HepG2 (cell line): ENCODE measurements around the gene ADM5. TPM values are rescaled to one million over a fixed set of nuclear protein-coding genes. Genes with fewer than 3 reads are reported as not detected.

Experiments
- CREBL2 ChIP-seq: sonication (generic); formaldehyde crosslinking; IDR thresholded peaks from 2 replicates; pipeline ENCODE4 v1.8.1; 2023; ENCODE audit warnings: missing genetic modification reagents, mild to moderate bottlenecking, borderline replicate concordance
- CTCF ChIP-seq: sonication (generic); formaldehyde crosslinking; IDR thresholded peaks from 2 replicates; pipeline ENCODE4 v1.5.0; 2020; ENCODE audit warnings: mild to moderate bottlenecking, missing genetic modification reagents, moderate library complexity
- DNMT1 ChIP-seq: sonication (generic); formaldehyde crosslinking; IDR thresholded peaks from 2 replicates; pipeline ENCODE4 v1.5.1; 2020; ENCODE audit warnings: mild to moderate bottlenecking, missing genetic modification reagents
- GTF2F1 ChIP-seq: fragments of 150-350 bp; IDR thresholded peaks from 2 replicates; pipeline ENCODE4 v1.6.1; 2014; ENCODE audit warnings: low read length
- HHEX ChIP-seq: IDR thresholded peaks from 2 replicates; pipeline ENCODE4 v1.6.1; 2016; ENCODE audit warnings: control low read depth
- KLF15 ChIP-seq: sonication (generic); formaldehyde crosslinking; IDR thresholded peaks from 2 replicates; pipeline ENCODE4 v1.8.1; 2023; ENCODE audit warnings: borderline replicate concordance, mild to moderate bottlenecking, inconsistent platforms, missing genetic modification reagents, mixed read lengths
- LBX2 ChIP-seq: sonication (generic); formaldehyde crosslinking; IDR thresholded peaks from 2 replicates; pipeline ENCODE4 v1.5.0; 2020; ENCODE audit warnings: missing genetic modification reagents, mild to moderate bottlenecking, borderline replicate concordance
- MEIS2 ChIP-seq: sonication (generic); formaldehyde crosslinking; IDR thresholded peaks from 2 replicates; pipeline ENCODE4 v1.9.0; 2021; ENCODE audit warnings: mild to moderate bottlenecking, missing genetic modification reagents
- MZF1 ChIP-seq: sonication (generic); formaldehyde crosslinking; IDR thresholded peaks from 2 replicates; pipeline ENCODE4 v1.8.1; 2023; ENCODE audit warnings: mild to moderate bottlenecking, missing genetic modification reagents, borderline replicate concordance
- NR0B2 ChIP-seq: sonication (generic); formaldehyde crosslinking; IDR thresholded peaks from 2 replicates; pipeline ENCODE4 v1.4.0; 2020; ENCODE audit warnings: mild to moderate bottlenecking, missing genetic modification reagents
- PTBP1 ChIP-seq: fragments of 200-400 bp; formaldehyde crosslinking; IDR thresholded peaks from 2 replicates; pipeline ENCODE4 v1.6.1; 2018; ENCODE audit warnings: low read length, low read depth; ENCODE audit not compliant: poor library complexity, severe bottlenecking
- SNRNP70 ChIP-seq: fragments of 200-400 bp; formaldehyde crosslinking; IDR thresholded peaks from 2 replicates; pipeline ENCODE4 v1.6.1; 2017; ENCODE audit warnings: mild to moderate bottlenecking, low read depth, low read length, moderate library complexity
- SP5 ChIP-seq: IDR thresholded peaks from 2 replicates; pipeline ENCODE4 v1.6.1; 2016; ENCODE audit warnings: low read depth, borderline replicate concordance
- STAG1 ChIP-seq: sonication (generic); formaldehyde crosslinking; IDR thresholded peaks from 2 replicates; pipeline ENCODE4 v1.4.0; 2020; ENCODE audit warnings: missing genetic modification reagents
- ZBTB38 ChIP-seq: sonication (generic); formaldehyde crosslinking; IDR thresholded peaks from 2 replicates; pipeline ENCODE4 v1.5.1; 2020; ENCODE audit warnings: mild to moderate bottlenecking, missing genetic modification reagents
- ZFP41 ChIP-seq: sonication (generic); formaldehyde crosslinking; IDR thresholded peaks from 2 replicates; pipeline ENCODE4 v1.4.0; 2020; ENCODE audit warnings: mild to moderate bottlenecking, missing genetic modification reagents, borderline replicate concordance
- ZNF234 ChIP-seq: sonication (generic); formaldehyde crosslinking; conservative IDR thresholded peaks from 2 replicates; pipeline ENCODE4 v1.5.1; 2020; ENCODE audit warnings: mild to moderate bottlenecking, missing genetic modification reagents
- ZNF407 ChIP-seq: sonication (generic); formaldehyde crosslinking; IDR thresholded peaks from one replicate; pipeline ENCODE4 v1.5.1; 2020; ENCODE audit warnings: mild to moderate bottlenecking, missing genetic modification reagents; ENCODE audit errors: not compliant biosample characterization
- ZNF556 ChIP-seq: sonication (generic); formaldehyde crosslinking; IDR thresholded peaks from 2 replicates; pipeline ENCODE4 v1.4.0; 2020; ENCODE audit warnings: mild to moderate bottlenecking, missing genetic modification reagents, borderline replicate concordance
- polyA plus RNA-seq, 8 experiments: library from polyadenylated mRNA; depleted of rRNA in 3 of 8; stranded (reverse) in 7 of 8; unstranded in 1 of 8; fragments of >200 nt; fragmentation: Illumina TruSeq in 4 of 8; extraction: Trizol in 4 of 8; gene quantifications; 2 replicates each; pipeline versions ENCODE4 v1.2.1 to v1.2.3, GENCODE V29; 2011 to 2016; ENCODE audit warnings: low read depth in 4 of 8, missing spikeins in 1 of 8, mixed read lengths in 1 of 8; ENCODE audit not compliant: insufficient read depth in 1 of 8
- total RNA-seq, 5 experiments: library from RNA; depleted of rRNA; stranded (reverse); fragments of >200 nt; fragmentation: Illumina TruSeq; extraction: Trizol; gene quantifications; 2 replicates each; pipeline ENCODE4 v1.2.3, GENCODE V29; 2016; ENCODE audit warnings: low read depth in 1 of 5

ADM5 gene
- total and polyA plus RNA-seq, 2 of the 13 experiments (the other 11 are each of a cell fraction or from before 2014, with no cell fraction given) = 2.7 to 4.1 TPM

GRCh38 chr19:49701271-49701786 lies 11.9 kb downstream of the ADM5 start (continued):
- TF ChIP-seq ZNF407 (CRISPR knock-in tag) = no peak
- TF ChIP-seq ZNF556 (CRISPR knock-in tag) = no peak
- no peak for TF ChIP-seq HHEX (CRISPR knock-in tag)
- TF ChIP-seq PTBP1 = no peak
- no peak for TF ChIP-seq LBX2 (CRISPR knock-in tag)
- TF ChIP-seq SP5 (CRISPR knock-in tag) = no peak
- no peak for TF ChIP-seq CREBL2 (CRISPR knock-in tag)
- peak; percentile 8; the same call in 1 of the 2 replicates for TF ChIP-seq STAG1
- TF ChIP-seq NR0B2 (CRISPR knock-in tag) = no peak
- TF ChIP-seq ZBTB38 (CRISPR knock-in tag) = 0 out of 2 replicates have a peak, but pooled peaks have one; percentile 17
- no peak for TF ChIP-seq GTF2F1
- no peak for TF ChIP-seq ZNF234 (CRISPR knock-in tag)
- 0 out of 2 replicates have a peak, but pooled peaks have one; percentile 40 for TF ChIP-seq MEIS2 (CRISPR knock-in tag)
- no peak for TF ChIP-seq DNMT1 (CRISPR knock-in tag)
- TF ChIP-seq SNRNP70 = no peak
- peak; percentile 33 for TF ChIP-seq CTCF (CRISPR knock-in tag)
- TF ChIP-seq KLF15 (CRISPR knock-in tag) = no peak
- no peak for TF ChIP-seq MZF1 (CRISPR knock-in tag)
- TF ChIP-seq ZFP41 (CRISPR knock-in tag) = no peak
